HG03095 (cell line): ENCODE results near the gene HES4.
"Not testable (repeated sequence)": the region's sequence is repeated elsewhere in the genome, so short reads cannot be mapped to it uniquely, and the experiment has no call there.

ENCODE experiments used
- ATAC-seq: cut with Tn5 transposase; IDR thresholded peaks from one replicate; pipeline ENCODE4 v1.9.1; 2021; ENCODE audit warnings: moderate library complexity; ENCODE audit not compliant: unreplicated experiment

The HES4 gene

GRCh38 chr1:1000357-1001056 lies 610 bp upstream of the HES4 start:
- no peak for ATAC-seq

DNA sequence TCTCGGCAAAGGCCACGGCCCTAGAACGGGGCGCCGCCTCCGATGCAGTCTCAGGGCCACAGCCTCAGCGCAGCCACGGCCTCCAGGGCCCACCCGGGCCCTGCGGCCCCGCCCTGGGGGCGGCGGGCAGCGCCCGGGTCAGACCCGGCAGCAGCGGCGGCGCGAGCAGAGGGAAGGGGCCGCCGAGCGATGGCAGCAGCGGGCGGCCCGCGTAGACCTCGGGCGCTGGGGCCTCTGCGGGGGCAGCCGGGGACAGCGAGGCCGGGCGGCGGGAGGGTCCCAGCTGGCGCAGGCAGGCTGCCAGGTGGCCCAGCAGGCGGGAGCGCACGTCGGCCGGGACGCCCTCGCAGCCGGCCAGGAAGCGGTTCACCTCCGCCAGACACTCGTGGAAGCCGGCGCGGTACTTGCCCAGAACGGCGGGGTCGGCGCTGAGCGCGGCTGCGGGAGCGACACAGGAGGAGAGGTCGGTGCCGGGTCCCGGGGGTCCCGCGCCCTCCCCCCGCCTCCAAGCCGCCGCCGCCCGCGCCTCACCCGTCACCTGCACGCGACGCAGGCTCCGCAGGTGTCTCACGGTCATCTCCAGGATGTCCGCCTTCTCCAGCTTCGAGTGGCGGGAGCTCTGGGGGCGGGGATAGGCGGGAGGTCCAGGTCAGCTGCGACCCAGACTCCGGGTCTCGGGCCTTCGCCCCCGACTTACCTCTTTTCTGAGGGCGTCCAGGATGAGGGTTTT lies 737 bp downstream of the HES4 start:
- no peak for ATAC-seq

- ATAC-seq, result no peak
Measured at GRCh38 chr1:998745-998994, 1.2 kb downstream of the HES4 start.

GRCh38 chr1:997993-998744 lies 1.7 kb downstream of the HES4 start:
- ATAC-seq, result no peak

DNA sequence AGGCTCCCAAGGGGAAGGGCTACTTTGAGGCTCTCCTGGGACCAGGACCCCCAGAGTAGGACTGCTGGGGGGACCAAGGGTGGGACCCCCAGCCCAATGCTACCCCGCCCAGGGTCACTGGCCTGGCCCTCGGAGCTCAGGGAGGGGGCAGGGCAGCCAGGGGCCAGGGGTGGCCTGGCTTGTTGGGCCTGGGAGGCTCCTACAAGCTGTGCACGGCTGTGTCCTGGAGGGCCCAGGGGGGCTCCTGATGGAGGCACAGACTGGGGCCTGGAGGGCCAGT lies 2.2 kb downstream of the HES4 start:
- ATAC-seq, result no peak

GRCh38 chr1:996851-997712 lies 2.8 kb downstream of the HES4 start:
- ATAC-seq, result no peak

DNA sequence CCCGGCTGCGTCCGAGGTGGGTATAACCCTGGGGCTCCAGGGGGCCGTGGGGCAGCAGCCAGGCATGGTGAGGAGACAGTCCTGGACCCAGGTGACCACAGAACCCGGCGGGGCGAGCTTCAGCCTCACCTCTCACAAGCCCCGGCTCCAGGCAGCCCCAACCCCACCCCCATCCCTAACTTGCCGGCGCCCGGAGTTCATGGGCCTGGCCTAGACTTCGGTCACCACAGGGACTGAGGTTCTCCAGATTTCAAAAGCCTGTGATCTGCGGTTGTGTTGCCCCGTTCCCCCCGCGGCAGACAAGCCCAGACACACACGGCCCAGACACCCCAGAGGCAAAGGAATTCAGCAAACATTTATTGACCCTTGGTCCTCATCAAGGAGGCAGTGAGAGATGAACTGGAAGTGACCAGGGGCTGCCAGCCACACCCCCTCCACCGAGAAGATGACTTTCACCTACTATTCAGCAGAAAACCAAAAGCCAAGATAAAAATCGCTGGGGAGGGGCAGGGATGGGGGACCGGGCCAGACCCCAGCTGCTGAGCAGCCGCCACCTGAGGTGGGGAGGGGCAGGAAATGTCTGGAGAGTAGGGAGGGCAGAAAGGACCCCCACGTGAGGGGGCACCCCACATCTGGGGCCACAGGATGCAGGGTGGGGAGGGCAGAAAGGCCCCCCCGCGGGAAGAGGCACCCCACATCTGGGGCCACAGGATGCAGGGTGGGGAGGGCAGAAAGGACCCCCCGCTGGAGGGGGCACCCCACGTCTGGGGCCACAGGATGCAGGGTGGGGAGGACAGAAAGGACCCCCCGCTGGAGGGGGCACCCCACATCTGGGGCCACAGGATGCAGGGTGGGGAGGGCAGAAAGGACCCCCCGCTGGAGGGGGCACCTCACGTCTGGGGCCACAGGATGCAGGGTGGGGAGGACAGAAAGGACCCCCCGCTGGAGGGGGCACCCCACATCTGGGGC lies 3.9 kb downstream of the HES4 start:
- no peak for ATAC-seq

- ATAC-seq, result not testable (repeated sequence)
Measured at GRCh38 chr1:994546-994945, 5.4 kb downstream of the HES4 start.

GRCh38 chr1:993379-993995 lies 6.4 kb downstream of the HES4 start:
- no peak for ATAC-seq

GRCh38 chr1:992362-992761 lies 7.5 kb downstream of the HES4 start:
- ATAC-seq, result no peak

- no peak for ATAC-seq
Measured at GRCh38 chr1:991895-992294, 8.0 kb downstream of the HES4 start.

DNA sequence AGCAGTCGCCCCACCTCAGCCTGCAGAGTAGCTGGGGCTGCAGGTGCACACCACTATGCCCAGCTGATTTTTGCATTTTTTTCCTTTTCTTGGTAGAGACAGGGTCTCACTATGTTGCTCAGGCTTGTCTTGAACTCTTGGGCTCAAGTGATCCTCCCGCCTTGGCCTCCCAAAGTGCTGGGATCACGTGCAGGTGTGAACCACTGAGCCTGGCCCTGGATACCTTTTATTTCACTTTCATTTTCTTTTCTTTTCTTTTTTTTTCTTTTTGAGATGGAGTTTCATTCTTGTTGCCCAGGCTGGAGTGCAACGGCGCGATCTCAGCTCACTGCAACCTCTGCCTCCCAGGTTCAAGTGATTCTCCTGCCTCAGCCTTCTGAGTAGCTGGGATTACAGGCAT lies 8.6 kb downstream of the HES4 start:
- ATAC-seq, result not testable (repeated sequence)

DNA sequence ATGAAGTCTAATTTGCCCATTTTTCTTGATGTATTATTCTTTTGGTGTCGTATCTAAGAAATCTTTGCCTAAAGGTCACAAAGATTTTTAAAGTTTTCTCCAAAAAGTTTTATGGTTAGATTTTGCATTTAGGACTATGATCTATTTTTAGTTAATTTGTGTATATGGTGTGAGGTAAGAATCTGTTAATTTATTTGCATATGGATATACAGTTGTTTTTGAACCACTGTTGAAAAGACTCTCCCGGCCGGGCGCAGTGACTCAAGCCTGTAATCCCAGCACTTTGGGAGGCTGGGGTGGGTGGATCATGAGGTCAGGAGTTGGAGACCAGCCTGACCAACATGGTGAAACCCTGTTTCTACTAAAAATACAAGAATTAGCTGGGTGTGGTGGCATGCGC lies 11.8 kb downstream of the HES4 start:
- not testable (repeated sequence) for ATAC-seq

DNA sequence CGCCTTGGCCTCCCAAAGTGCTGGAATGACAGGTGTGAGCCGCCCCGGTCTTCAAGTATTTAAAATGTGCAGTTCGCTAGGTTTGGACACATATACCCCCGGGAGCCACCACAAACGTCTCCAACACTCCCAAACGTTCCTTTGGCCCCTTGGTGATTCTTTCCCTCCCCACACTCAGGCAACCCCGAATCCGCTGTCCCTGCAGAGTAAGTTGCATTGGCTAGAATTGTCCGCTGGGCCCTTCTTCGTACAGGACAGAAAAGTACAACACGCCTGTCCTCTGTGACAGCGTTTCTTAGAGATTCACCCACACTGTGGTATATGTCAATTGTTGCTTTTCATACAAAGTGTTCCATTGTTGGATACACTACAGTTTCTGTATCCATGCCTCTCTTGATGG lies 14.8 kb downstream of the HES4 start:
- no peak for ATAC-seq

- ATAC-seq, result no peak
Measured at GRCh38 chr1:984476-984814, 15.5 kb downstream of the HES4 start.

GRCh38 chr1:983798-984475 lies 16.0 kb downstream of the HES4 start:
- no peak for ATAC-seq

GRCh38 chr1:982765-983436 lies 17.0 kb downstream of the HES4 start:
- no peak for ATAC-seq

GRCh38 chr1:981955-982558 lies 17.8 kb downstream of the HES4 start, which contains the start of gene PERM1:
TSS of gene PERM1 (minus strand) at chr1:982093. CDS start at chr1:981029, 1,064 bp downstream.
- no peak for ATAC-seq
